A673 (cell line): ENCODE measurements around the gene ARHGAP26.

Source experiments
- CTCF ChIP-seq: fragments of 300-800, 200-600 bp; sonication (generic); conservative IDR thresholded peaks from 2 replicates; pipeline ENCODE4 v1.5.1; 2017; ENCODE audit warnings: low read depth, mild to moderate bottlenecking, antibody characterized with exemption, low read length, moderate library complexity, mixed read lengths
- EZH2 ChIP-seq: fragments of 200-600 bp; sonication (generic); IDR thresholded peaks from 2 replicates; pipeline ENCODE4 v1.6.1; 2017; ENCODE audit warnings: borderline replicate concordance, low read depth, mild to moderate bottlenecking, mixed read lengths, antibody characterized with exemption, low read length; ENCODE audit not compliant: poor library complexity, severe bottlenecking

DNA sequence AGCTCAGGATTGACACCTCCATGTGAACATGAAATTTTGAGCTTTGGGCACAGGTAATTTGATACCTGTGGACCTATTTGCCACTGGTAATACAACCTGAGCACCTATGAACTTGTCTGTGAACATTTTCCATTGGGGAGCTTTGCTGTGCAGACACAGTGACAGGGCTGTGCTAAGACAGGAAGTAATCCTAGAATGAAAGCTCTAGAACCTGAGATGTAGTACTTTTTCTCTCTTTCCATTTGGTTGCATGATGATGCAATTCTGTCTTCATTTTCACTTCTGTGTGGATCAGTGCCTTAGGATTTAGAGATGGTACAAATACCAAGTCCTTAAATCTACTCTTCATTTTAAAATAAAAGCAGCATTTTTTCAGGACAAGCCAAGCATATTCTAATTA, 416.4 kb downstream of the ARHGAP26 start:
- TF ChIP-seq CTCF (no peak), EZH2 (no peak)
